Stimulated activated CD8-positive, alpha-beta memory T cell treated with anti-CD3 and anti-CD28 coated beads, Interleukin-4, amount 100 ng/mL, for 24 hours (primary cell): Measurements from ENCODE around the gene MZT2A.
"Not testable (repeated sequence)": the region's sequence is repeated elsewhere in the genome, so short reads cannot be mapped to it uniquely, and the experiment has no call there.

Experiments
- DNase-seq: peaks from one replicate; pipeline ENCODE4 v3.0.0-alpha.2; 2020; ENCODE audit warnings: low read depth

The MZT2A gene

DNA sequence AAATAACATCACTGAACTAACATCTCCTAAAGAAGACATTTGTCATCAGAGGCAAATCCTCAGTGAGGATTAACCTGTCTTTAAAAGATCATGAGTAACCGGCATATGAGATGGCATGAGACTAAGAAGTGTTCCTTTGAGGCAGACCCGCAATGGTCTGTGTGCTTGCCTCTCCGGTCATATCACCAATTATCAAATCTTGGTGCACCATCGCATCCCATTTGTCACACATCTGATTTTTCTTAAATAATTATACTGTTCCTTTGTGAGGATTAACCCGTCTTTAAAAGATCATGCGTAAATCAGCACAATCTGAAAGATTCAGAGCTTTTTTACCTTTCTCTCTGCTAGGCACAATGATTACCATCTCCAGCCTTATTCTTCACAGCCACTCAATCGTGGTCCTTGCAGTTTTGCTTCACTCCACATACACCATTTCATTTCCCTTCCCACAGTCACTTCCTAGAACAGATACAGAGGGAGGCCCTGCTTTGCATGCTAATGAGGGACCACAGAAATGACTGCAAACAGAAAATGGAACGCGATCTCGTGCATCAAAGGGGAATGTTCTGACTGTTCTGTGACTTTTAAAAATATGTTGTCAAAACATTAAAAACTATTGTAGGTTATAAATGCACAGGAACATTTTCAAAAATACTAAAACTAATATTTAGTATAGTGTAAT lies 40.8 kb downstream of the MZT2A start:
- DNase-seq = not testable (repeated sequence)

DNA sequence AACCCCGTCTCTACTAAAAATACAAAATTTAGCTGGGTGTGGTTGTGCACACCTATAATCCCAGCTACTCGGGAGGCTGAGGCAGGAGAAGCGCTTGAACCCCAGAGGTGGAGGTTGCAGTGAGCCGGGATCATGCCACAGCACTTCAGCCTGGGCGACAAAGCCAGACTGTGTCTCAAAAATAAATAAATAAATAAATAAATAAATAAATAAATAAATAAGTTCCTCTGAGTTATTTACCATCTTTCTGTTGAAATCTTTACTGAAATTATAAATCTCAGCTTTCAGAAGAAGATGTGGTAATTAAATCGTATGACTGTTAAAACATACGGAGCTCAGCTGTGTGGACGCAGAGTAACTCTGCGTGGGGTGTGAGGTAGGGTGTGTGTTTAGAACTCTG lies 44.2 kb downstream of the MZT2A start:
- not testable (repeated sequence) for DNase-seq

DNA sequence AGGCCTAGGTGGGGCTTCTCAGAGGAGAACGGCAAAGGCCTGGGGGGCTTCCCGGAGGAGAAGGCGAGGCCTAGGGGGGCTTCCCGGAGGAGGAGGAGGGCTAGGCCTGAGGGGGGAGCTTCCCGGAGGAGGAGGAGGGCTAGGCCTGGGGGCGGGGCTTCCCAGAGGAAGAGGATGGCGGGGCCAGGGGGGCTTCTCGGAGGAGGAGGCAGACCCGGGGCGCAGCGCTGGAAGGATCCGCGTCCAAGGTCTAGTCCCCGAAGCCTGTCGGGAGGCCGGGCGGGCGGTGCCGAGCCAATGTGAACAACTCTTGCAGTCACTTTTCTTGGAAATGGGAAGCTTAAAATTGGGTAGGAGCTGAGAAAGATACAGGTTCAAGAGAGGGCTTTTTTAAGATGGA lies 46.3 kb downstream of the MZT2A start:
- no peak for DNase-seq

DNA sequence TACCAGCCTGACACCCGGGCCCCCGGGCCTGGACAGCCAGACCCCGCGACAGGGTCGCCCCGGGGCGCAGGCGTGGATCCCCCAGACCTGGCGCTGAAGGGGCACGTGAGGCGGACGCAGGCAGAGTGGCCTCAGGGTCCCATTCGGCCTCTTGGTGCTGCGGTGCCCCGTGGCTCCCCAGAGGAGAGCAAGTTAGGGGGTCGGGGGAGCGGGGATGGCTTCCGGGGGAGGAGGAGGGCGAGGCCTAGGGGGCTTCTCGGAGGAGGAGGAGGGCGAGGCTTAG lies 46.7 kb downstream of the MZT2A start:
- not testable (repeated sequence) for DNase-seq

DNA sequence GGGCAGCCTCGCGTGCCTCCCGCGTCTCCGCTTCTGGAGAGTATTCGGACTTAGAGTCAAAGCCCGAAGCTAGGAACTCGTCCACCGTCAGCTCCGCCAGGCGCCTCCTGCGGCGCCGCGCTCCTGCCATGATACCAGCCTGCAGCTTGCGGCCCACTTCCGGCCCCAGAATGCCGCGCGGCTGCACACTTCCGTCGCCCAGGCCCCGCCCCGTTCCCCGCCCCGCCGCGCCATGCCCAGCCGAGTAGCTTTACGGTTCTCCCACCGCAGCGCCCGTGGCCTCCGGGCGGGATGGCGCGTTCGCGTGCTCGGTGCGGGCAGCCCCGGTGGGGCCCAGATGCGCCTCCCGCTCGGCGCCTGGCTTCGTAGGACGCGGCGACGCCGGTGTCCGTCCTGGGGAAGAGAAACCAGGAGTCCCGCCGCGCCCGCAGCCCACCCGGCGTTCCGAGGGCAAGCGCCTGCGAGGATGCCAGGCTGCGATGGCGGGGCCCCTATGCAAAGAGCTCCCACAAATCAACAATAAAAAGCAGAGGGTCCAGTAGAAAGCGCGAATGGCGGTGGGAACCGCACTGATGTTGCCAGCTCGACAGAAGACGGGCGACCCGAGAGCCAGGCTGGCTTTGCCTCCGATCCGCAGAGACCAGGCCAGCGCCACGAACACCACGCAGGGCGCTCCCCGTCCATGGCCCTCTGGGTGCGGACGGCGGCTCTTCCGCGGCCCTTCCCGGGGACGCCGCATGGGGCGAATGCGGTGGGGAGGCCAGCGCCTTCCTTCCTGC lies 47.3 kb downstream of the MZT2A start:
- not testable (repeated sequence) for DNase-seq

DNA sequence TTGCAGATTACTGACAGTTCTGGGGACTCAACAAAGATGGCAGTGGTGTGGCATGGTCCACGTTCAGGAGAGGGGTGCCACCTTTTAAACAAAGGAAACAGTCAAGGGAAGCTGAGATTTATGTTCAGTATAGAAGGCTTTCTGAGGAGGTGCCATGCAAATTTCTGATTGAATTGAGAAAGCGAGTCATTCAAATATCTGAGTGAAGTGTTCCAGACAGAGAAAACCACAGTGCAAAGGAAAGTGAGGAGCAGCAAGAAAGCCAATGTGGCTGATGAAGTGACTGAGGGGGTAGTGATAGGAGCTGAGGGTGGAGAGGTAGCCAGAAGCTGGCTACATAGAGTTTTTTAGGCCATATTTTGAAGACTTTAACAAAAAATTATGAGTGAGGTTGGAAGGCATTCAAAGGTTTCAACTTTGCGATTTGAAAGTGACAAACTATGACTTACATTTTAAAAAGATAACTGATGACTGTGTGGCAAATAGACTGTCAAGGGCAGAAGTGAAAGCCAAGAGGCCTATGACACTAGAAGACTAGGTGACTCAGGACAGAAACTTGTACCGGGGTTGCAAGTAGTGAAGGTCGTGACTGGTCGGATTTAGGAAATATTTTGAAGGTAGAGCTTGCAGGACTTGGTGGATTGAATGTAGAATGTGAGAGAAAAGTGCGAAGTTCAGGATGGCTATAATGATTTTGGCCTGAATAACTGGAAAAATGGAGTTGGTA lies 51.3 kb downstream of the MZT2A start:
- not testable (repeated sequence) for DNase-seq
